ENCODE measurements around the gene DDRGK1. TPM values are rescaled to one million over a fixed set of nuclear protein-coding genes. Genes with fewer than 3 reads are reported as not detected.
A peak's percentile ranks its signal among the peaks of the same experiment; 100 is the strongest.

DDRGK1 gene
- total and polyA plus RNA-seq, 8 donors = 42.0 to 52.8 (median 48.1) TPM

DNA sequence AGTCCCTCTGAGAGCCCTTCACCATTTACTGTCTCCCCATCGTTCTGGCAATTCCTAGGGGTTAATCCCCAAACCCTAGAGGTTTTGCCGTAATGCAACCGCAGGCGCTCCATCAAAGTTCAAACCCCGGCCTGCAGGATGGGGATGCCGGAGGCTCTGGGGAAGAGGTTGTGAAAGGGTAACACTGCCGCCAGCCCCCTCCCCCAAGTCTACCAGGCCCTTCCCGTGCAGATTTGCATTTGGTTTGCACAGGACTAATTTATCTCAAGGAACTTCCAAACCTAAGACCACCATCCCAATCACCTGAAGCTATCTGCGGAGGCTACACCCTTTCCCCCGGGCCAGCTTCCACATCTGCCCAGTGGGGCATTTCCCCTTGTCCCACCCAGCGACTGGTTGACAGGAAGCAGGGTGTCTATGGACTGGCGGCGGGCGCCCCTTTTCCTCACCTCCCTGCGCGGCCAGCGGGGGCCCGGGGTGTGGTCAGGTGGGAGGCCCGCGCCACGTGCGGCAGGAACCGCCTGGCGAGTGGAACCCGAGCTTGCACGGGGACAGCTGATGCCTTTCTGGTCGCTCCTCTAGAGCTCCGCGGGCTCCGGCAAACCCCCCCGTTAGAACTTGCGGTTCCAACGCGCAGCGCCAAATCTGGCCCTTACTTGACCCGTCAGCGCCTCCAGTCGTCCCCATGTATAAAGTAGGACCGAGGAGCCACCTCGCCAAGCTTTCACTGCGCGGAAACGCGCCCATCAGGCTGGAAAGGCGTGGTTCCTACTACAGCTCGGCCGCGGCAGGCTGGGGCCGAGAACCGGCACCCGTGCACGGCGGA, 43.9 kb upstream of the DDRGK1 start:
- intact Hi-C loops (cut with DNase I) = no loop called here
- Histone ChIP-seq H3K36me3 (no peaks in the 10 kb centered on the region), H3K4me3 (no peak overlapping the region), H3K4me1 (no peaks in the 10 kb centered on the region), H3K27ac (no peak overlapping the region), H3K27me3 (no peaks in the 10 kb centered on the region), H3K9me3 (no peaks in the 10 kb centered on the region)
- peak in 1 of 6 donors; percentile 67 for DNase-seq
- peak; percentile 28 to 69 (median 64) for ATAC-seq
- FAIRE-seq = no peak
- TF ChIP-seq, protein P1, sequence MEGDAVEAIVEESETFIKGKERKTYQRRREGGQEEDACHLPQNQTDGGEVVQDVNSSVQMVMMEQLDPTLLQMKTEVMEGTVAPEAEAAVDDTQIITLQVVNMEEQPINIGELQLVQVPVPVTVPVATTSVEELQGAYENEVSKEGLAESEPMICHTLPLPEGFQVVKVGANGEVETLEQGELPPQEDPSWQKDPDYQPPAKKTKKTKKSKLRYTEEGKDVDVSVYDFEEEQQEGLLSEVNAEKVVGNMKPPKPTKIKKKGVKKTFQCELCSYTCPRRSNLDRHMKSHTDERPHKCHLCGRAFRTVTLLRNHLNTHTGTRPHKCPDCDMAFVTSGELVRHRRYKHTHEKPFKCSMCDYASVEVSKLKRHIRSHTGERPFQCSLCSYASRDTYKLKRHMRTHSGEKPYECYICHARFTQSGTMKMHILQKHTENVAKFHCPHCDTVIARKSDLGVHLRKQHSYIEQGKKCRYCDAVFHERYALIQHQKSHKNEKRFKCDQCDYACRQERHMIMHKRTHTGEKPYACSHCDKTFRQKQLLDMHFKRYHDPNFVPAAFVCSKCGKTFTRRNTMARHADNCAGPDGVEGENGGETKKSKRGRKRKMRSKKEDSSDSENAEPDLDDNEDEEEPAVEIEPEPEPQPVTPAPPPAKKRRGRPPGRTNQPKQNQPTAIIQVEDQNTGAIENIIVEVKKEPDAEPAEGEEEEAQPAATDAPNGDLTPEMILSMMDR (IDR thresholded peaks at IDR 0.05) = no peak
- WGBS, 2 donors = 29 to 36% methylated on average over 53 of the region's 53 CpGs

GRCh38 chr20:3247638-3248037, 43.2 kb upstream of the DDRGK1 start:
- no peak overlapping the region for H3K27ac ChIP-seq
- no peaks in the 10 kb centered on the region for H3K27me3 ChIP-seq
- intact Hi-C loops (cut with DNase I) = no loop called here
- H3K4me3 ChIP-seq = no peak overlapping the region
- no peak for ATAC-seq
- no peak for DNase-seq
- FAIRE-seq = no peak
- H3K36me3 ChIP-seq = no peaks in the 10 kb centered on the region
- H3K4me1 ChIP-seq = no peaks in the 10 kb centered on the region
- TF ChIP-seq, protein P1 (IDR thresholded peaks at IDR 0.05) = no peak
- 62 to 73% methylated on average over 4 of the region's 4 CpGs for WGBS, 2 donors
- H3K9me3 ChIP-seq = no peaks in the 10 kb centered on the region

GRCh38 chr20:3246682-3247081, 42.2 kb upstream of the DDRGK1 start:
- DNase-seq (no peak), FAIRE-seq (no peak), ATAC-seq (no peak)
- no peaks in the 10 kb centered on the region for H3K4me1 ChIP-seq
- H3K27ac ChIP-seq = no peak overlapping the region
- WGBS, 2 donors = 89 to 95% methylated on average over 1 of the region's 1 CpG
- H3K27me3 ChIP-seq = no peaks in the 10 kb centered on the region
- intact Hi-C loops (cut with DNase I) = no loop called here
- TF ChIP-seq, protein P1 (IDR thresholded peaks at IDR 0.05) = no peak
- no peaks in the 10 kb centered on the region for H3K9me3 ChIP-seq
- H3K36me3 ChIP-seq = no peaks in the 10 kb centered on the region
- no peak overlapping the region for H3K4me3 ChIP-seq

DNA sequence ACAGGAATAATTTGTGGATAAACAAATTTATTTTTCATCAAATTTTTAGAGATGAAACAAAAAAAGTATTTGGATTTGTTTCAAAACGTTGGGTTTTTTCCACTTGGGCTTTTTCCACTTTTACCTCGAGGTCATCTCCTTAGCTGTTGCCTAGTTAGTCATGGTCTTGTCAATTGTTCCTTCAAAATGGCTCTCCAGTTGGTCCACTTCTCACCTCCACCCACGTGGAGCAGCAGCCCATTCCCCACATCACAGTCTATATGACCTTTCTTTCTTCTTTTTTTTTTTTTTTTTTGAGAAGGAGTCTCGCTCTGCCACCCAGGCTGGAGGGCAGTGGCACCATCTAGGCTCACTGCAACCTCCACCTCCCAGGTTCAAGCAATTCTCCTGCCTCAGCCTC, 41.2 kb upstream of the DDRGK1 start:
- TF ChIP-seq, protein P1 (IDR thresholded peaks at IDR 0.05) = no peak
- no peaks in the 10 kb centered on the region for H3K27me3 ChIP-seq
- intact Hi-C loops (cut with DNase I) = no loop called here
- 63 to 70% methylated on average over 4 of the region's 4 CpGs for WGBS, 2 donors
- no peaks in the 10 kb centered on the region for H3K9me3 ChIP-seq
- DNase-seq (no peak), ATAC-seq (no peak), FAIRE-seq (no peak)
- H3K4me1 ChIP-seq = no peaks in the 10 kb centered on the region
- H3K4me3 ChIP-seq = no peak overlapping the region
- H3K36me3 ChIP-seq = no peaks in the 10 kb centered on the region
- no peak overlapping the region for H3K27ac ChIP-seq

GRCh38 chr20:3245156-3245555, 40.7 kb upstream of the DDRGK1 start:
- FAIRE-seq = no peak
- TF ChIP-seq, protein P1 (IDR thresholded peaks at IDR 0.05) = no peak

More at GRCh38 chr20:3245156-3245555, 40.7 kb upstream of the DDRGK1 start:
- Histone ChIP-seq H3K4me1 (no peaks in the 10 kb centered on the region), H3K27ac (no peak overlapping the region), H3K4me3 (no peak overlapping the region), H3K9me3 (no peaks in the 10 kb centered on the region), H3K27me3 (no peaks in the 10 kb centered on the region), H3K36me3 (no peaks in the 10 kb centered on the region)
- no peak for DNase-seq
- intact Hi-C loops (cut with DNase I) = no loop called here
- WGBS, 2 donors = 47 to 52% methylated on average over 2 of the region's 2 CpGs
- no peak for ATAC-seq
